Fibroblast of skin of scalp (primary cell): ENCODE measurements around the gene RTF2.

Experiments used
- DNase-seq: peaks from one replicate; pipeline ENCODE4 v3.0.0-alpha.2; 2013

The RTF2 gene

DNA sequence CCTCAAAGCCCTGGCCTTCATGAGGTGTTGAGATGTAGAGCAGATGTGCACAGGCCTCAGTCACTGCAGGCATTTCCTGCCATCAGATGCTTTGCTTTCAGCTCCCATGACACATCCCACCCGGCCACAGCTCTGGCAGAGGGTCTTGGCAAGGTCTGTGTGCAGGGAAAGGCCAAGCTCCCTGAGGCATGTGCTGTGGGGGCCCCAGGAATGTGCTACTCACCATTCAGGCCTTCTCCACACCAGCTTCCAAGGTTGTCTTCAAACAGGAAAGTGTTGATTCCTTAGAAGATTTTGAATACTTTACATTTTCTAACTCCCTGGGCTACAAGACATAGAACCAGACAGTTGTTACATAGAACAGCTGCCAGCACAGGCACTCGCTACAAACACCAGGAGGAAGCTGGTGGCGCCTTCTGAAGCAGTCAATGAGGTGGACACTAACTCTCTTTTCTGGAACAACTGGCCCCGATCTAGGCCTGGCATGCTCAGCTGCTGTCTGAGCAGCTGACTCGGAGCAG, 28.6 kb upstream of the RTF2 start:
- peak; percentile 100 for DNase-seq

DNA sequence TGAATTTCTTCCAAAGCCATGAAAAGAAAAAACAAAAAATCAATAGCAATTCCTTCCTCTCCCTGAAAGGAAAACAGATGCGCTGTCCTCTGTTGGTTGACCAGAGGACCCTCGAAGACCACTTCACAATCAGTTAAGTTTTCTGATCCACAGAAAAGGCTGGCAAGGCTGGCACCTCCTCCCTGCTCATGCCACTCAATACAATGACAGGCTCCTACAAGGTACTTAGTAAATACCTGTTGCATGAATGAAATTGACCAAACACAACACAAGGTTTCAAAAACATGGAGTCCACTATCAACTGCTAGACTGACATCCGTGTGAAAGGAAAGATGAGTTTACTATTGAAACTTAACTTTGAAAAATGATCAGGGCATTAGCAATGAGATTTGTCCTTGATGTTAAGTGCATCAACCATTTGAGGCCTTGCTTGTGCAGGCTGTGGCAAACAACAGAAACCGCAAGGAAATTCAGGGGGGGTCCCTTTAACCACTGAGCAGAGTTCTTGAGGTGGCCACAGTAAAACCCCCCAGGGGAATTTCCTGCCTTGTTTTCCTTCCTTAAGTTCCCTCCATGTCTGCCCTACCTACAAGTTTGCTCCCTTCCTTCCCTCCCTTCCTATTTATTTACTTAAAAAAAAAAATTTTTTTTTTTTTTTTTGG, 27.9 kb upstream of the RTF2 start:
- peak; percentile 56 for DNase-seq

DNA sequence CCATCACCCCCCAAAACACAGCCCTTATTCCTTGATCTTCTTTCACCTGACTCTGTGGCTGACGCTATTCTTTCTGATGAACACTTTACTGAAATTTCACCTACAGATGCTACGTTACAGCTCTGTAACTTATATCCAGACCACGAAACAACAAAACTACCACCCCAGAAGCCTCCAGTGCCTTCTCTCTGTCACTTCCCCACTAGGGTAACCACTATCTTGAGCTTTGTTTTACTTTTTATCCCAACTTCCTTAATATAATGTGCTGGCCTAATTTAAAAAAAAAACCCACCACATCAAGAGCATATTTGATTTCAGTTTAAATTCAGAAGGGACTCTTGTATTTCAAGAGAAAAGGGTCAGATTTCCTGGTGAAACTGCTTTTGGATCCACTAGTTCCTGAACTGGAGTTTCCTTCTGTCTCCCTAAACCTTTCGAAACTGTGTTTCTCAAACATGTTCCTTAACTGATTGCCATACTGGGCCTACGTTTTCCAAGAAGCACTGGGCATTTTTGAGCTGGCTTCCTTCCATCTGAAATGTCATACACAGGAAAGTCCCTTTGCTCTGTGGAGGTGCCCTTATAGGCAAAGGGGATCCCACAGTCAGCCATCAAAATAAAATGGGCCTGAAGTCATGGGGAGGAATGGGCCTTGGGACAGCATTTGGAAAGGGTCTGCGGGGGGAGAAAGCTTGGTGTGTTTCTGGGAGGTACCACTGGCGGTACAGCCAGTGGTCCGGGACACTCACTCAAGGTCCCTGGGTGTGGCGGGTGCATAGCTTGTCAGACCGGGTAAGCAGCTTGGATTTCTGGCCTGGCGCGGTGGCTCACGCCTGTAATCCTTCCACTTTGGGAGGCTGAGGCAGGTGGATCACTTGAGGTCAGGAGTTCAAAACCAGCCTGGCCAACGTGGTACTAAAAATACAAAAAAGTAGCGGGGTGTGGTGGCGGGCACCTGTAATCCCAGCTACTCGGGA, 25.8 kb upstream of the RTF2 start:
- DNase-seq: no peak

DNA sequence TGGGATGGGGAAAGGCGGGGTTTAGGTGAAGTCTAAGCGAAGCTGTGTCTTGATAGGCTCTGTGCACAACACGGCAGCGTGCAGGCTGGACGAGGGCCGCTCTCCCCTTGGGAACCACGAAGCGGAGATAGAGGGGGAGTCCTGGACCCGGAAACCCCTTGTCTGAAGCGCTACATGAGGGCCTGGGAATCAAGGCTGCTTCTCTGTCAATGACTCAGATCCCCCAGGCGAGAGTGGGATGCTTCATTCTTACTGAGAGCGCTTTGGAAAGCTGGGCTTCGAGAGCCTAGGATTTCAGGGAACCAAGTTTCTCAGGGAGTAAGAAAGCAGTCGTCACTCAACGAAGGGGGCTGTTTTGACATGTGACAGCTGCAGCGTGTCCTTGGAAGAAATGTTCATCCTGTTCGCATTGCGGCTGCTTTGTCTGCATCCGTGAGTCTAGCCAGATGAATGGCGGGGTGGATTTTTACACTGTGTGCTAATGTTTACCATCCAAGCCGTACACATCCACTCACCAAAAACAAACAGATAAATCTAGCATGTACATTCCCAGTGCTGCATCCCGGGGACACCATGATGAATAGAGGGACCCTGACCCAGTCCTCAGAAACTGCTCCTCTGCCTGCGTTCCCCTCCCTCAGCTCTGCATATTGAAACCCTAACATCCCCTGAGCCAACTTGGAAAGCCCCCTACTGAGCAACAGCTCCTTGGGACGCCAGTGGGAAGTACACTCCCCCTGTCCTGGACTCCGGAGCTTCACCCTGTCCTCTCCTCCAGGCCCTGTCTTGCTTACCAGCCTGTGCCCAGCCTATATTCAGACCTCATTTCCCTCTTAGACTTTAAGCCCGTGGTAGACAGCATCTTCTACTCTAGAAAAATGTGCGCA, 24.5 kb upstream of the RTF2 start:
- peak; percentile 16 for DNase-seq

DNA sequence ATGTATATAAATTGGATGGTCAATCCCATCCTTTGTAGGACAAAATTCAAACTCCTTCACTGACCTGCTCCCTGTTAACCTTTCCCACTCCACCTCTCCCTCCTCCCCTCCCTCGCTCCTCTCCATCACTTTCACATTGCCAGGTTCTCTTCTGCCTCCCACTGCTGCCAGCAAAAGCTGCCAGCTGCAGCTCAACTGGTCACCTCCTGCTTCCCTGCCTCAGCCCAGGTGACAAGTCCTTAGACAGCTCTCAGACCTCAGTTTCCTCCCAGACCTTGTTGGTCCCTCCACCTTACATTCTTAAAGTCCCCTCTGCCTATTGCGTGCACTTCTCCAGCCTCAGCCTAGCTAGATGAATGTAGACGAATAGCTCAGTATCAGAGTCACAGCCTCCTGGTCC, 23.3 kb upstream of the RTF2 start:
- no peak for DNase-seq

DNA sequence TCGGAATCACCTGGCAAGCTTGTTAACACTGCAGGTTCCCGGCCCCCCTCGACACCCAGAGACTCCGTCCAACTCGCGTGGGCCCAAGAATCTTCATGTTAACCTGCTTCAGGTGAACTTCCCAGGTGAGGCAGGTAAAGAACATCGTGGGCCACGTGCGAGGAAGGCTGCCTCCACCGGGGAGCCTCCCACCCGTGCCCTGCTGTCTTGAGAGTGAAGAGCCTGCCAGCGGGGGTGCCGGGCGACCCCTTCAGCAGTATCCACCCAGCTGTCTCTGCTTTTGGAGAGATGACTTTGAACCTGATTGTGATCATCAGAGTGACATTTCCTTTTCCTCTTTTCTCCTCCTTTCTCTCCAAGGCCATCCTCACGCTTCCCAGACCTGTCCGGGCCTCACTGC, 22.9 kb upstream of the RTF2 start:
- DNase-seq: no peak

DNA sequence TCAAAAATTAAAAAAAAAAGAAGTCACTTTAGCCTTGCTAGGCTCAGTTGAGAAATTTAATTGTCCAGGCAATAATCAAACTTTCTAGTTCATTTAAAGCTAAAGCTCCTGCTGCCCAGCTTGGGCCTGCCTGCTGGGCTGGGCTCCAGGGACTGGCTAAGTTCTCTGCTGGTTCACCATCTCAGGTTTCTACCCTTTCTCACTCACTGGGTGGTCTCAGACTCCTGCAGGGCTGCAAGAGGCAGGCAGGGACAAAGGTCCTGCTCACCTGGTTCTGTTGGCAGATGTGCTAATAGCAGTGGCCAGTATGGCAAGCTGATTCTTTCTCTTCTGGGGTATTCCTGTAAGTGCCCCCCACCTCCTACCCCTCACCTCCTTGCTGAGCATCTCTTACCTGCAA, 21.2 kb upstream of the RTF2 start:
- no peak for DNase-seq

DNA sequence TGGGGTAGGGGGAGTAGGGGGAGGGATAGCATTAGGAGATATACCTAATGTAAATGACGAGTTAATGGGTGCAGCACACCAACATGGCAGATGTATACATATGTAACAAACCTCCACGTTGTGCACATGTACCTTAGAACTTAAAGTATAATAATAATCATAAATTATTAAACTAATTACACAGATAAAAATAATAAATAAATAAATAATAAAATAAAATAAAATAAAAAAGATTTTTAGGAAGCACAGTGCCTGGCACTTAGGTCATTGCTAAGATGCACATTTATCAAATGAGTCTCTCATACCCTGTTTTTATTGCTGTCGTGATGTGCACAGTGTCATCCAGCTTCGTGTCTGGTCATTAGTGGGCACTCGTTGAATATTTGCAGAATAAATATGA, 19.0 kb upstream of the RTF2 start:
- no peak for DNase-seq

DNA sequence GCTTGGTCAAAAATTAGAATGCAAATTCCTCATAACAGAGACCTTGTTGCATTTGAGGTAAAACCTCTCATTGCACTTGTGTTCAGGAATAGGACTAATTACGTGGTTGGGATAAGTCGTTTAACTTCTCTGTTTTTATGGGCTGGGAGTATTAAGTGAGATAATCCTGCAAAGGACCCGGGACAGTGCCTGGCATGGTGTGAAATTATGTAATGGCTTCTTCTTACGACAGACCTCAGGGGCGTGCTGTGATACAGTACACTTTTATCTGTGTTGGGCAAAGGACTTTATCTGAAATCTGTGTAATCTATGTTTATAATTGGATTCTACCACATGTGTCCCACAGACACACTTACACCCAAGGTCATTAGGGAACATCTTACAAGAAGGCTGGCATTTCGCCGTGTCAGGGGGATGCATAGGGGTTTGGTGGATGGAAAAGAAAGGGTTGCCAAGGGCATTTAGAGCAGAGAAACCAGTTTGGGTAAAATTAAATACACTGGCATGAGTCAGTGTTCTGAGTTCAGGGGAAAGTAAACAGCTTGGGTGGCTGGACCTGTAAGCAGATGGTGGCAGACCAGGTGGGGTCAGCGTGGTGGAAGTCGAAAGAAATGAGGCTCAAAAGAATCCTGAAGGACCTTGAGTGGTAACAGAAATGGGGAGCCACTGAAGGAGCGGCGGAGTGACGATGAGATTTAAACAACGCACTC, 17.2 kb upstream of the RTF2 start:
- DNase-seq: no peak

DNA sequence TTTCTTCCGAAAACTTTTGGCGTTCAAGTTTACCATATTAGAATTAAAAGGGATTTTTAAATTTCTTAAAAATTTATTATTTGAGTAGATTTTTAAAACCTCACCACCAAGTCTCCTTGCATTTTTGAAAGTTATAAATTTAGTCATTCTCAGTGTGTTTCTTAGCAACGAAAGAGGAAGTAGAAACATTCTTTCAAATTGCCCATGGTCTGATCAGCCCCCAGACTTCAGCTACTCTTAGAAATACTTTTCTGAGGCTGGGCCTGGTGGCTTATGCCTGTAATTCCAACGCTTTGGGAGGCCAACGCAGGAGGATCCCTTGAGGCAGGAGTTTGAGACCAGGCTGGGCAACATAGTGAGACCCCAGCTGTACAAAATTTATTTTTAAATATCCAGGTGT, 15.1 kb upstream of the RTF2 start:
- peak; percentile 4 for DNase-seq

DNA sequence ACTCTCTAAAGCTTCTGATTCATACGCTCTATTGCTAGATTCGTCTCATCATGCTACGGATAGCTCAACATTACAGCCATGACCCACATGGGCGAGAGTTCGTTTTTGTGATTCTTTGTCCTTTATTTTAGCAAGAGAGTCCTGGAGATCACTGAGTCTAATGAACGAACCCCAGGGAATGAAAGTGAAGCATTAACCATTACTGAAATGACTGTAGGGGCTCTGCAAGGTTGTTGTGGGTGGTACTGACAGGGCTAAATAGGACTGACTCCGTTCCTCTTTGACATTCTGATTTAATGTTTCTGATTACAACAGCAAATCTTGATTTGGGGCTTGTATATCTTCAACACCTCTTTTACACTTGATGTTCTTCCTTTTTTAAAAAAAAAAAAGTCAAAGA, 13.7 kb upstream of the RTF2 start:
- DNase-seq: no peak

DNA sequence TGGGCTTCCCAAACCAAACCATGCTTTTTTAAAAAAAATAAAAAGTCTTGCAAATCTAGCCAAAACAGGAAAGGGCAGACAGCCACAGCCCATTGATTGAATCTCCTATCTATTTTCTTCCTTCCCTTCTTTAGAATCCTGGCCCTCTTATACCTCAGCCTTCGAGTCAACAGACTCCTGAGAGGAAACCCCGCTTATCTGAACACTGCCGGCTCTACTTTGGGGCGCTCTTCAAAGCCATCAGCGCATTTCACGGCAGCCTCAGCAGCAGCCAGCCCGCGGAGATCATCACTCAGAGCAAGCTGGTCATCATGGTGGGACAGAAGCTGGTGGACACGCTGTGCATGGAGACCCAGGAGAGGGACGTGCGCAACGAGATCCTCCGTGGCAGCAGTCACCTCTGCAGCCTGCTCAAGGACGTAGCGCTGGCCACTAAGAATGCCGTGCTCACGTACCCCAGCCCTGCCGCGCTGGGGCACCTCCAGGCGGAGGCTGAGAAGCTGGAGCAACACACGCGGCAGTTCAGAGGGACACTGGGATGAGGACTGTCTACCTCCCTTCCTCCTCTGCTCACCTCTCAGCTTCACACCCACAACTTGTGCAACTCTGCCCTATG, 10.1 kb upstream of the RTF2 start:
- DNase-seq: no peak

DNA sequence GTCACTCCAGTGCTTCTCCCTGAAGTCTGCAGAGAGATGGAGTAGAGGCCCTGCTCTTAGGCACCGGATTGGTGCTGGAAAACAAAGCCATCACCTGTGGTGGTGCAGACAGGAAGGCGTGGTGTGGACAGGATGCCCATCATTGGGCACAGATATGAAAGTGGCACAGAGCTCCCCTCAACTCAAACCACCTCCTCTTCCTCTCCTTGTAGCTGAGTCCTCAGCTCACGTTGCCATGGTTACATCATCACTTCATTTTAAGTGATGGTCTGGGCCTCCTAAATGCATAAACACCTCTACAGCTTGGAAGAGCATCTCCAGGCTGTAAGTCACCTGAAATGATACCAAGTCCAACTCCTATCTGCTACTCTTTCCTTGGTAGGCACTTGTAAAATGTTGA, 8.0 kb upstream of the RTF2 start:
- no peak for DNase-seq

DNA sequence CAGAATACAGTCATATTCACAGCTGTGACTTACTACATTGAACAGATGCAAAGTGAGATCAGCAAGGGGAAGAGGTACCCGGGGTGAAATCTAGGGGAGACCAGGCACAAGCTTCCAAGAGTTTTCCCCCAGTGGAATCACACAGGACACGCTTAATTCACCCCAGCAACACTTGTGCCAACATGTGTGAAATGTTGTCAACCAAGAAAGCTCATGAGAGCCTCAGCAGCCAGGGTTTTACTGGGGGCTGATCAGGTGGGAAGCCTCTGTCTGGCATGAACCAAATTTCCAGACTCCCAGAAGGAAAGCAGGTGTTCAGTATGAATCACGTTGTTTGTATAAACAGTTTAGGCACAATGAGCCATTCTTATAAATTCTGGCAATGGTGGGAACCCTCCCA, 6.9 kb upstream of the RTF2 start:
- no peak for DNase-seq

DNA sequence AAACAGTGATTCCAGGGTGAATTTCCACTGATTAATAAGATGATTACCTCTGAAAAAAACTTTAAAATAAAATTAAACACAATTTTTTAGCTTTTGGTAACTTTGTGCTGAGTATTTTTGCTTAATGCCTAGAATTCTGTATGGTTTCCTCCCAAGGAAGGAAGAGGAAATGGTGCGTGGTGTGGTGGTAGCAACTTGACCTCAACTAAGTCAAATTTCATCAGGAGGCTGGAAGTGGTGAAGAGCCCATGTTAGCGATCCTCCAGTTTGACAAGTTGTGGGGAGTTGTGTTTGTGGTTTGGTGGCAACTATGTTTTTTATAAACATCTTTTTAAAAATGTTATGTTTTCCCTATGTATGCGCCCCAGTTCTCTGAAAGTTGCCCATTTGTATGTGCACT, 5.0 kb upstream of the RTF2 start:
- DNase-seq: no peak

DNA sequence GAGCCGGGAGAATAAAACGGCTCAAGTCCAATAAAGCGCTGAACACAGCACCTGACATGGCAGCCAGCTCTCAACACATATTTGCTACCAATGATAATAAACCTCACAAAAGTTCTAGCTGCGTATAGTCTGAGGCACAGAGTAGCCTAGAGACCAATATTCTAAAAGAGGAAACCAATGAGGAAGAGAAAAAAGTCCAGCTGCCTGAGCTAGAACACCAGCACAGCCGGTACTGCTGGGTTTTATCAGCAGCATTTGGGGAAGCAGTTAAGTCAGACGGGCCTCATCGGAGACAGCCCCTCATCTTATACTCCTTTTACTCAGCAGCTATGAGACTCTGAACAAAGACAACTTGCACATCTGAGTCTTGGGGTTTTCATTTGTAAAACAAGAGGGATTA, 2.4 kb upstream of the RTF2 start:
- no peak for DNase-seq

DNA sequence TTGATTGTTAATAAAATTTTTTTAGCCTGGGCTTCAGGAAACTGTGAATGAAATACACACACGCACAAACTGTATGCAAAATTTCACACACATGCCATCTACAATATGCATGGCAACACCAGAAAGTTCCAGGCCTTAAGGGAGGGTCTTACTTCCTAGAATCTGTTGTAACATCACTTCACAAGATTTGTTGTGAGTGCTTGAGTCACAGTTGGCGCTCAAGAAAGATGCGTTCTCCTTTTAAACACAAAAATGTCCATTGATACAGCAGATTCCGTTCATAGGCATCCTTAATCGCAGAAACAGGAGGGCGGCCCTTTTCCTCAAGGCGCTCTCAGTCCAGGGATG, 485 bp upstream of the RTF2 start:
- no peak for DNase-seq

DNA sequence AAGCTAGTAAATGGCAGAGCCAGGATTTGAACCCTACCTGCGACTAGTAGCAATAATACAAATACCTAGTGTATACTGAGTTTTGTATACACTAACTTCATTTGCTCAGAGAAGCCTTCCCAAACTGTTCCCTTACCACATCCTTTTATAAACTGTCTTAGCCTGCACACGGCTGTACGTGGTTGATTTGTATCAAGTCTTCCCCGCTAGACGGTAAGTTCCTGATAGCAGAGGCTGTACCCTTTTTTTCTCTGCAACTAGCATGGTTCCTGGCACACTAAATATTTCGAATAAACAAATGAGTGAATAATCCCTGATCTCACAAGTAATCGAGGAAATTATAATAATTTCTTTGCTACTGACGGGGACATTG, 636 bp downstream of the RTF2 start:
- DNase-seq: no peak

DNA sequence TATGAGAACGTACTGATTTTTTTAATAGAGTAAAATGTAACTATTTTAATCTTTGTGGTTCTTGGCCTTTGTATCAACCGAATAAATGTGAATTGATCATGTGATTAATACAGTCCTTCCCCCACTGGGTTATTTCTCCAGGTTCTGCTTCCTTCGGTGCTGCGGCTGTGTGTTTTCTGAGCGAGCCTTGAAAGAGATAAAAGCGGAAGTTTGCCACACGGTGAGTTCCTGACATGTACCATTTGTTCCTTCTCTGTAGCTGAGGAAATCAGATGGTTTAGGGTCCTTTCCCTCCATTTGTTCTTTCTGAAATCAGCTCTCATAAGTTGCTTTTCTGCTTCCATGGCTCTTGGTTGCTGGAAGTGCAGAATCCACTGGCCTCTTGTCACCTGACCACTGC, 15.5 kb downstream of the RTF2 start:
- DNase-seq: no peak

DNA sequence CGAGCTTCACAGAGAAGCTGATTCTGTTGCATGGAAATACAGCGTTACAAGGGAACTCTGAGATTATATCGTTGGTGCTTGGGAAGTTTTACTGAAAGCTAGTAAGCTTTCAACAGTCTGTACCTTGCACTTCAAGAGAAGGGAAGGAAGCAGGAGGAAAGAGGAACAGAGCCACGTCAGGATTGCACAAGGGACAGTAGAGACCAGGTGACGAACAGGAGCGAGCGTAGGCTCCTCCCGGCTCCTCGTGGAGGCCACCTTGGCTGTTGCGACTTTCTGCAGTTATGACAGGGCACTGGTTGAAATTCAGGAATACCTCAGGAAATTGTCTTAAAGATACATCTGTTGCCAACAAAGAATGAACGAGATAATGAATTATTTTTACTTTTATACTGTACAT, 18.8 kb downstream of the RTF2 start:
- DNase-seq: no peak

DNA sequence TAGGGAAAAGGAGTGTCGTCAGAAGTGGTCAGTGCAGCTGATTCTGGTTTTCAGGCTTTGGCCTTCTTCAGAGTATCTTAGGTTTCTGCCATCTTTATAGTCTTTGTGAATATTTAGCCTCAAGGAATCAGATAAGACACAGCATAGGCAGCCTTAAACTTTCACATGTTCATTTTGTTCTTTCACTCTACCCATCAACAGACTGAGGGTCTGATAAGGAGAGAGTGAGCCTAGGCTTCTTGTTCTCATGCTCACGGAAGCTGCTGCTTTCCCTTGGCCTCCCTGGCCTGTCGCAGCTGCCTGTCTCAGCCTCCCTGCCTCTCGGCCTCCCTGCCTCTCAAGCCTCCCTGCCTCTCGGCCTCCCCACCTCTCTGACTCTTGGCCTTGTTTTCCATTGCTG, 20.1 kb downstream of the RTF2 start:
- no peak for DNase-seq

DNA sequence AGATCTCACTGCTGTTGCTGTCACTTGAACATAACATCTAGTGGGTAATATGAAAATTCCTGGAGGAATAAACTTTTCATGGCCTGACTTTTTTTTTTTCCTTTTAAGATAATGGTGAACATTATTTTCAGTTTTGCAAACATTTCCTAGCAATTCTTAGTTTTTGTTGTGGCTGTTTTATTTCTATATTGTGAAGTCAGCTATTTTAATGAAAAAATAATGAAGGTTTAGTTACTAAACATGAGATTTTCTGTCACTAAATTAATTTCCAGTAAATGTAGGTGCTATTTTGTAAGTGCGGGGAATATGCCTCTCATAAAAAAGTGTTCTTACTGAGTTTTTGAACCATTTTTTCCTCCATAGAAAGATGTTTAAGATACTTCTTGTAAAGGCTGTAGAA, 32.7 kb downstream of the RTF2 start:
- no peak for DNase-seq
